GM19372 (cell line): ENCODE measurements around the gene NEK6.

ENCODE experiments used
- ATAC-seq: cut with Tn5 transposase; IDR thresholded peaks from one replicate; pipeline ENCODE4 v1.9.1; 2021; ENCODE audit warnings: mild to moderate bottlenecking, low read depth, moderate library complexity; ENCODE audit not compliant: unreplicated experiment

Gene NEK6

GRCh38 chr9:124349267-124349666, 91.5 kb downstream of the NEK6 start:
- no peak for ATAC-seq

GRCh38 chr9:124349675-124350493, 92.1 kb downstream of the NEK6 start:
- ATAC-seq: no peak

- no peak for ATAC-seq
Observed at GRCh38 chr9:124350494-124351263, 92.9 kb downstream of the NEK6 start.

GRCh38 chr9:124351672-124352468, 94.1 kb downstream of the NEK6 start:
- ATAC-seq: no peak

GRCh38 chr9:124352616-124353015, 94.9 kb downstream of the NEK6 start:
- ATAC-seq: no peak

- no peak for ATAC-seq
Observed at GRCh38 chr9:124353166-124353768, 95.5 kb downstream of the NEK6 start.

- no peak for ATAC-seq
Observed at GRCh38 chr9:124353811-124354274, 96.1 kb downstream of the NEK6 start.

- no peak for ATAC-seq
Observed at GRCh38 chr9:124354346-124355038, 96.7 kb downstream of the NEK6 start.

GRCh38 chr9:124355039-124355940, 97.5 kb downstream of the NEK6 start:
- no peak for ATAC-seq

- no peak for ATAC-seq
Observed at GRCh38 chr9:124355941-124356744, 98.4 kb downstream of the NEK6 start.

- ATAC-seq: no peak
Observed at GRCh38 chr9:124356745-124357390, 99.1 kb downstream of the NEK6 start.

- no peak for ATAC-seq
Observed at GRCh38 chr9:124357721-124358361, 100.1 kb downstream of the NEK6 start.

GRCh38 chr9:124358631-124359030, 100.9 kb downstream of the NEK6 start:
- no peak for ATAC-seq

GRCh38 chr9:124359426-124359825, 101.7 kb downstream of the NEK6 start:
- ATAC-seq: no peak

GRCh38 chr9:124359855-124360678, 102.3 kb downstream of the NEK6 start:
- ATAC-seq: no peak

GRCh38 chr9:124361128-124361527, 103.4 kb downstream of the NEK6 start:
- no peak for ATAC-seq
